SKM-1 (cell line): ENCODE measurements around the gene C5orf52.
"Not testable (repeated sequence)": the region's sequence is repeated elsewhere in the genome, so short reads cannot be mapped to it uniquely, and the experiment has no call there.

Experiments
- DNase-seq: peaks from one replicate; lab custom pipeline; 2025; ENCODE audit not compliant: unreplicated experiment; lab: John Stamatoyannopoulos, UW

The C5orf52 gene

GRCh38 chr5:157670662-157671591 is at the start of gene C5orf52:
Gene C5orf52, plus strand, starts transcription at chr5:157671533. Its CDS starts 82 bp downstream, at chr5:157671615.
- DNase-seq: no peak

GRCh38 chr5:157624144-157624543 is 47.2 kb upstream of the C5orf52 start:
- no peak for DNase-seq

GRCh38 chr5:157626831-157627230 is 44.5 kb upstream of the C5orf52 start:
- no peak for DNase-seq

DNA sequence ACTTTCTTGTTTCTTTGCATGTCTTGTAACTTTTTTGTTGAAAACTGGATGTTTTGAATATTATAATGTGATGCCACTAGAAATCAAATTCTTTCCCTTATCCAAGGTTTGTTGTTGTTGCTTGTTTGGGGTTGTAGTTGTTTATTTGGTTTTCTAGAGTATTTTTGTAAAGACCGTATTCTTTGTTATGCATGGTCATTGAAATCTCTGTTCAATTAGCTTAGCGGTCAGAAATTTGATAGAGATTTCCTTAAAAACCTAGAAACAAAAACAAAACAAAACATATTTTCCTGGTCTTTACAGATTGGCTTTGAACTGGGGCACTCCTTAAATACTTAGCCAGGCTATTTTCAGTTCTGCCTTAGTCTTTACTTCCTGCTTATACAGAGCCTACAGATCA is 41.0 kb upstream of the C5orf52 start:
- DNase-seq: no peak

DNA sequence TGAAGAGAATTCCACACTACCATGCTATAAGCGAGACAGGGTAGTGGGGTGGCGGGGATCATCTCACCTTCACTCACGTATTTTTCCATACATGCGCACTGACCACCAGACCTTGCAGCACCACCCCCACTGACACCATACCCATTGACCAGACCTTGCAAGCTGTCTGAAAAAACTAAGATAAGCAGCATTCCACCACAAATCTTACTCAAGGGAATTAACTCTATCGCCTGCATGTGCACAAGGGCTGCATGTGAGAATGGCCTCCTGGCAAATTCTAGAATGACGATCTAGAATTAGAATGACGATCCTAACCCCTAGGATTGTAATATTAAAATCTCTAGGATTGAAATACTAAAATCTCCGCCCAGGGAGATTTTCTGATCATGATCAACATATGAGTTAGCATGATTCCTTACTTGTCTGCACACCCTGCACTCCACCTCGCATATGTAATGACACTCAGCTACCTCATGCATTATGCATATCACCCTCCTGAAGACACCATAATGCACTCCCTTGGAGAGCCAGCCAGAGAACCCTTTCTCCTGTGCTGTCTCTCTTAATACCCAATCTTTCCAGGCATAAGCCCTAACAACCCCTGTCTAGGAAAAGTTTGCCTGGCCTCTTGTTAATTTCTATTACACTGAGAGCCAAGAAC is 30.8 kb upstream of the C5orf52 start:
- no peak for DNase-seq

GRCh38 chr5:157648275-157648990 is 22.9 kb upstream of the C5orf52 start:
- no peak for DNase-seq

DNA sequence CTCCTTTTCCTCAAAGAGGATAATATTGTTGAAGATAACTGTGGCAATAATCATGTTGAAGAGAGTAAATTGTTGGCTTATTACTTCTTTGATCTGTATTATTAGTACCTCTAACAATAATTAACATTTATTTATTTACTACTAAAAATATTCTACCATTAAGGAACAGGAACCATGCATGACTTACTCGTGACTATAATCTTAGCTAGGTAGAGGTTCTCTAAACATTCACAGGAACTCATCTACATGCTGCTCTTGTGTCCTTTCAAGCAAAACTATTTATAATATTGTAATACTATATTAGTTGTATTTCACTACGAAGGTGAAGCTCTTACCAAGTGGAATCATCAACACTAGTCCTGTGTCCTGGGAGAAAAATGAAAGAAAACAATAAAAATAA is 22.2 kb upstream of the C5orf52 start:
- DNase-seq: no peak

DNA sequence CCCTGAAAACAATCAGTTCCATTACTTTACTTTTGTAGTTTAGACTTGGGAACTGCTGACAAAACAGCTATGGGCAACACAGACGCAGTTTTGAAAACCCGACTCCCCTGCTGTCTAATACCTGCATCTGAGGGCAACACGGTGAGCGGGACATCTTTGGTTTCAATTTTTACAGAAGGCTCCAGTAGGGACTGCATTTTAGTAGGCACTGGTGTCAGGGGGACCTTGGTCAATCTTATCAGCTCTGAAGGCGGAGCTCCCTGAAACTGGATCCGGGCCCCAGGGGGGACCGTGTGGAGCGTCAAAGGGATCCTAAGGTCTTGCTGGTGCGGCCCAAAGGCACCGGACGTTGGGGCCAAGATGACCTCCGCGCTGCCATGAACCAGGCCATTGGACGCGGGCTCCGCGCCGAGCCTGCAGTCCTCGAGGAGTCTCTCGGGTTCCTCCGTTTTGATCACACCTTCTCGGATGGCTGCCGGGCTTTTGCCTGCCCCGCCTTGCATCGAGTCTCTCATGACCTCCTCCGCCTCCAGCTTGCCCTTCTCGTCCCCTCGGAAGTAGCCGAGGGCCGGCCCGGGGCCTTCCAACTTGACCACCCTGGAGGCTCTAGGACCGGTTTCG is 20.2 kb upstream of the C5orf52 start:
- no peak for DNase-seq

DNA sequence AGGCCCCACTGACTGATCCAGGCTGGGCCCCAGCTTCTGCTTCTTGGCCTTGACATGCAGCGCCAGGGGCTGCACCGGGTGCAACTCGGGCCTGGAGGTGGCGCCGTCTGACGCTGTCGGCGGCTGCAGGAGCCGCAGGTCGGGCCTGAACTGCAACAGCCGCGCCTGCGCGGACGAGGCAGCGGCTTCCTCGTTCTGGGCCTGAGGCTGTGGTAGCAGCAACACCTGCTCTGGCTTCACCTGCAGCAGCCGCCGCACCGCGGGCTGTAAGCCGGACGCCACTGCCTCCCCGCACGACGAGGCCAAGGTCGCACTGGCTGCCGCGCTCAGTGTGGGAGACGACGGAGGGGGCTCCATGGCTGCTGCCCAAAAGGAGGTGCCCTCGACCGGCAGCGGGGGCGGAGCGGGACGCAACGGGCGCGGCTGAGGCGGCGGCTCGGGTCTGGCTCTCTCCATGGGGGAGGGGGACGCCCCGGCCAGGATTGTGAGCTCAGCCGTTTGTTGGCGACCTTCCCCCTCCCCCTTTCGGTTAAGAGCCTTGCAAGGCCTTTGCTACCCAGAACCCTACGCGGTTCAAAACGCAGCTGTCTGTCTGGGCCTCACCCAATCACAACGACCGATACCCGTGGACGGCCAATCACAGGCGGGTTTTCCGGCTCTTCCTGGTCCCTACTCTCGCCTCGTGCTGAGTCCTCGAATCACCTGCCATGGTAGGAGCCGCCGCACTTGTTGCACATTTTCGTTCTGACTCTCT is 19.5 kb upstream of the C5orf52 start:
- DNase-seq: no peak

- DNase-seq: no peak
Measured at GRCh38 chr5:157652377-157652692, 19.0 kb upstream of the C5orf52 start, which contains the start of gene SOX30. Gene SOX30, minus strand, starts transcription at chr5:157652438. Its CDS starts 360 bp downstream, at chr5:157652078.

GRCh38 chr5:157657516-157657915 is 13.8 kb upstream of the C5orf52 start:
- DNase-seq: no peak

- DNase-seq: no peak
Measured at GRCh38 chr5:157658893-157659292, 12.4 kb upstream of the C5orf52 start.

- DNase-seq: no peak
Measured at GRCh38 chr5:157659868-157660660, 11.3 kb upstream of the C5orf52 start.

DNA sequence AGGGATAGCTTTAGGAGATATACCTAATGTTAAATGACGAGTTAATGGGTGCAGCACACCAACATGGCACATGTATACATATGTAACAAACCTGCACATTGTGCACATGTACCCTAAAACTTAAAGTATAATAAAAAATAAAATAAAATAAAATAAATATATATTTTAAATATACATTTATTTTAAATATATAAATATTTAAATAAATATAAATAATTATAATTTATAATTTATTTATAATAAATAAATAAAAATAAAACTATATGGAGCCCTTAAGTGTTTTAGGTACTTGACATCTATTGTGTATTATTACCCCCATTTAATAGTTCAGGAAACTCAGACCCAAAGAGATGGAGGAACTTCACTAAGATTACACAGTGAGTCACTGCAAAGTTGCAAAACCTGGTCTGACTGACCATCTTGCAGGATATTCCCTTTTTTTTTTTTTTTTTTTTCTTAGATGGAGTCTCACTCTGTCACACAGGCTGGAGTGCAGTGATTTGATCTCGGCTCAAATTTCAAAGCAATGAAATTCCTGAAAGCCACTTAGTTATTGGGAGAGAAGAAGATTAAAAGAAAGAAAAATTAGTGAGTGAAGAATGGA is 5.8 kb upstream of the C5orf52 start:
- peak; percentile 19 for DNase-seq

GRCh38 chr5:157668356-157668755 is 3.0 kb upstream of the C5orf52 start:
- DNase-seq: no peak

GRCh38 chr5:157669701-157670097 is 1.6 kb upstream of the C5orf52 start:
- DNase-seq: no peak

DNA sequence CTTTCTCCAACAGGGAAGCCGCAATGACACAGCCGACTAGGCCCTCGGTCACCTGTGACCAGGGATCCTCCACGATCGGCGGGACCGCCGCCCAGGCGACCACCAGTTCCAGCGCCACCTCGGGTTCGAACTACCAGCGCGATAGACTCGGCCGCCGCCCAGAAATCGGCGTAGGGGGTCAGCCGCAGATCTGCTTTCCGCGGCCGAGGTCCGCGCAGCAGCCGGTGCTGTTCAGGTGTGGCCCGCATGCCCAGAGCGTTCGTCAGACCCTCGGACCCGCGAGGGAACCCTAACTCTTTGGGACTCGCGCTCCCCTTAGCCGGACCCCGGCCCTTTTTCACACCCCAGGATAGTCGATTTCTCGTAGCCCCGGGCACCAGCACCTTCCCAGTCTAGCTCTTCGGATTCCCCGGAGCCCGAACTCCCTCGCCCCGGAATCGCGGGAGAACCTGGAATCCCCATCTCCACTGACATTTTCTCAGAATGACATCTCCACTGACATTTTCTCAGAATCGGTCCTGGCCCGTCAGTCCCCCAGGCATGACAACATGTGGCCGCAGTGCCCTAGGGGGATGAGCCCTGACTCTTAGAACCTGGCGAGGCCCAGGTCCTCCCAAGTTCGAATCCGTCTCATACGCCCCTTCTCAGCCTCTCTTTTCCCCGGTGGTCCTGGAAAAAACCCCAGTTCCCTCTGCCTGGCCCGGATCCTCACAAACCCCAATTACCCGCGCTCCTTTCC is 428 bp downstream of the C5orf52 start:
- no peak for DNase-seq

DNA sequence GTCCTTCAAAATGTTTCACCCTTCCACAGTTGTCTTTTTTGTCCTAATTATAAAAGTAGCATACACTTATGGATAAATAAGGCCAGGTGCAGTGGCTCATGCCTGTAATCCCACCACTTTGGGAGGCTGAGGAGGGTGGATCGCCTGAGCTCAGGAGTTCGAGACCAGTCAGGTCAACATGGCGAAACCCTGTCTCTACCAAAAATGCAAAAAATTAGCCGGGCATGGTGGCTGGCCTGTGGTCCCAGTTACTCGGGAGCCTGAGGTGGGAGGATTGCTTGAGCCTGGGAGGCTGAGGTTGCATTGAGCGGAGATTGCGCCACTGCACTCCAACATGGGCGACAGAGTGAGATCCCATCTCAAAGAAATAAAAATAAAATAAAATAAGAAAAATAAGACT is 1.6 kb downstream of the C5orf52 start:
- DNase-seq: no peak

DNA sequence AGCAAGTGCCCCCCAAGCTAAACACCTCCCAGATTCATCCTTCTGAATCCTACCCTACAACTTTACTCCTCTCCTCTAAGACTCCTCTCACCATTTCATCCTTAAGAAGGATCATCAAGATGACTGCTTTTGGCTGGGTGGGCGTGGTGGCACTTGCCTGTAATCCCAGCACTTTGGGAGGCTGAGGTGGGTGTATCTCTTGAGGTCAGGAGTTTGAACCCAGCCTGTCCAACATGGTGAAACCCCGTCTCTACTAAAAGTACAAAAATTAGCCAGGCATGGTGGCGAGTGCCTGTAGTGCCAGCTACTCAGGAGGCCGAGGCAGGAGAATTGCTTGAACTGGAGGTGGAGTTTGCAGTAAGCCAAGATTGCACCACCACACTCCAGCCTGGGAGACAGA is 3.0 kb downstream of the C5orf52 start:
- DNase-seq: not testable (repeated sequence)
